SH-SY5Y (cell line): ENCODE data around the gene FBXL16.

Experiments used
- GATA2 ChIP-seq: IDR thresholded peaks from 2 replicates; pipeline ENCODE4 v1.6.1; 2011; ENCODE audit warnings: mild to moderate bottlenecking, low read depth, low read length
- GATA3 ChIP-seq: IDR thresholded peaks from 2 replicates; pipeline ENCODE4 v1.6.1; 2011; ENCODE audit warnings: low read depth, mild to moderate bottlenecking, low read length, moderate library complexity

Gene FBXL16, protein sequence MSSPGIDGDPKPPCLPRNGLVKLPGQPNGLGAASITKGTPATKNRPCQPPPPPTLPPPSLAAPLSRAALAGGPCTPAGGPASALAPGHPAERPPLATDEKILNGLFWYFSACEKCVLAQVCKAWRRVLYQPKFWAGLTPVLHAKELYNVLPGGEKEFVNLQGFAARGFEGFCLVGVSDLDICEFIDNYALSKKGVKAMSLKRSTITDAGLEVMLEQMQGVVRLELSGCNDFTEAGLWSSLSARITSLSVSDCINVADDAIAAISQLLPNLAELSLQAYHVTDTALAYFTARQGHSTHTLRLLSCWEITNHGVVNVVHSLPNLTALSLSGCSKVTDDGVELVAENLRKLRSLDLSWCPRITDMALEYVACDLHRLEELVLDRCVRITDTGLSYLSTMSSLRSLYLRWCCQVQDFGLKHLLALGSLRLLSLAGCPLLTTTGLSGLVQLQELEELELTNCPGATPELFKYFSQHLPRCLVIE

DNA sequence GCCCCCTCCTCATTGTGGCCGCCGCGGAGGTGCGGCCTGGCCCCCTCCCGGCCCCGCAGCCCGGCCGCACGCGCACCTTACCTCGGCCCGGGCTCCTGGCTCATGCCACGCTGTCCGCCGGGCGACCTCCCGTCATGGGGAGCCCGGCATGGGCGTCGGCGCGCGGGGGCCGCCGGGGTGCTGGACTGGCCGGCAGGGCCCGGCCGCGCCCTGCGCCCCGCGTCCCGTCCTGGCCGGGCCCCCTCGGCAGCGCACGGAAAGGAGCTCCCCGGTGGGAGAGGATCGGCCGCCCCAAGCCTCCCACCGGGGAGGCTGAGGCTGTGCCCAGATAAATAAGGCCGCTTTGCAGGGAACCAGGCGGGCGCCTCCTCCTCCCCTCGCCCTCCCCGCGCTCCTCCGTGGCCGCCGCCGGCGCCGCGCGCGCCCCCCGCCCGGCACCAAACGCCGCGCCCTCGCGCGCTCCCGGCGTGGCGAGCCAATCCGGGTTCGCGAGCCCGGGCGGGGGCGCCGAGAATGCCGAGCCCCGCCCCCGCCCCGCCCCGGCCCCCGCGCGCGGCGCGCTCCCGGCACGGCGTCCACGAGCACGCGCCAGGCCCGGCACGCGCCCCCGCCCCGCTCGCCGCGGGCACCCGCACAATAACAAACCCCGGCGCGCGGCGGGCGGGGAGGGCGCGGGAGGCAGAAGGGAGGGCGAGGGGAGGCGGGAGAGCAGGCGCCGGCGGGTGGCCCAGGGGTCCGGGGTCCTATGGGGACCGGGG lies at the start of gene FBXL16:
Gene FBXL16, minus strand, starts transcription at position 371 of the 758 bp plus-strand sequence. CDS start 8,396 bp downstream, outside the sequence.
- TF ChIP-seq GATA3: no peak
- no peak for TF ChIP-seq GATA2

DNA sequence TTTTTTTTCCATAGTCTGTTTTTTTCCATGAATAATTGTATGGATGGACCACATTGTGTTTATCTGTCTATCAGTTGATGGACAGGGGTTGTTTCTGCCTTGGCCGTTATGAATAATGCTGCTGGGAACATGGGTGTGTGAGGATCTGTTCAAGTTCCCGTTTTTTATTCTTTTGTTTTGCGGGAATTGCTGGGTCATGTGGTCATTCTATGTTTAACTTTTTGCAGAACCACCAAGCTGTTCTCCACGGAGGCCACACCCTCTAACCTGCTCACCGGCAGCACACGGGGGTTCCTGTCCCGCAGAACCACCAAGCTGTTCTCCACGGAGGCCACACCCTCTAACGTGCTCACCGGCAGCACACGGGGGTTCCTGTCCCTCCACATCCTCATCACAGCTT lies 49.1 kb upstream of the FBXL16 start:
- TF ChIP-seq GATA3 (no peak), GATA2 (no peak)

DNA sequence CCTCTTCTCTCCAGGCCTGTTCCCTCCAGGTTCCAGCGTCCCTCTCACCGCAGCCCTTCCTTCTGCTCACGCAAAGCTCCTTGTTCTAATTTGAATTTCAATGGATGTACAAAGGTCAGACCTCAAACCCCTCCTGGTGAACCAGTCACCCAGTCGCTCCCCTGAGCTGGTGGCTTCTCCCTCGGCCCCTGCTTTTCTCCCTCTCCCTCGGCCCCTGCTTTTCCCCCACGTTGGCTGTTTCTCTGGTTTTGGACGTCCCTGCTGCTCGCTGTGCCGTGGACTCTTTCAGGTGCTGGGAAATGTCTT lies 46.4 kb upstream of the FBXL16 start:
- TF ChIP-seq GATA2 (no peak), GATA3 (no peak)

DNA sequence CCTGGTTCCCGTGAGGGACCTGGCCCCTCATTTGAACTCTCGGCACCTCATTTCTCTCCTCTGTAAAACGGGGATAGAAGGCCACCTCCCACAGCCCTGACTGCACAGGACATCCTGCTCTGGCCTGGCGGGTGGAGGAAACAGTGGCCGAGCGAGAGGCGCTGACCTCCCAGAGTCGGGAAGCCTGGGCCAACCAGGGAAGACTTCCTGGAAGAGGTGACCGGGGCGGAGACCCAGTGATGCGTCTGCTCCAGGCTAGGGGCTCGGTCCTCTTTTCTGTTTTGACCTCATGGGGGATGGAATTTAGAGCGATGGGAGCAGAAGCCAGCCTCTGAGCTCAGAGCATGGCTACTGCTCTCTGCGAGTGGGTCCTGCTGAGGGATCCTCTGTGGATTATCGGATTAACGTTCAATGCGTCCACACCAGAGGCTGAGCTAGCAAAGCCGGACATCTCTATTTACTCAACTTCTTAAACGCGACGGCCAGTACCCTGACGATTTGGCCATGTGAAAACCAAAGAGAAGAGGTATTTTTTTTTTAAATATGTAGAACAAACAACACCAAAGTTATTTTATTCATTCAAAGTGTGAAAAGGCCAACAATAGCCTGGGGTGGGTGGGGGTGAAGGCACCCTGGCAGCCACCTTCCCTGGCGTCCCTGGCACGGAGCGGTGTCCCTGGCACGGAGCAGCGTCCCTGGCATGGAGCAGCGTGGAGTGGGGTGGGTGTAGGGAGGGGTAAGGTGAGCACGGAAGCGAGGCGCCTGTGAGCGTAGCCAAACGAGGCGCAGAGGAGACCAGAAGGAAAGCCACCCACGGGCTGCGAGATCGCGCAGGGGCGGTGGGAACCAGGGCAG lies 45.8 kb upstream of the FBXL16 start:
- TF ChIP-seq GATA2 (no peak), GATA3 (no peak)

GRCh38 chr16:750485-750884 lies 44.9 kb upstream of the FBXL16 start:
- TF ChIP-seq GATA3 (no peak), GATA2 (no peak)

GRCh38 chr16:749010-749409 lies 43.4 kb upstream of the FBXL16 start:
- TF ChIP-seq GATA3: no peak
- TF ChIP-seq GATA2: no peak

DNA sequence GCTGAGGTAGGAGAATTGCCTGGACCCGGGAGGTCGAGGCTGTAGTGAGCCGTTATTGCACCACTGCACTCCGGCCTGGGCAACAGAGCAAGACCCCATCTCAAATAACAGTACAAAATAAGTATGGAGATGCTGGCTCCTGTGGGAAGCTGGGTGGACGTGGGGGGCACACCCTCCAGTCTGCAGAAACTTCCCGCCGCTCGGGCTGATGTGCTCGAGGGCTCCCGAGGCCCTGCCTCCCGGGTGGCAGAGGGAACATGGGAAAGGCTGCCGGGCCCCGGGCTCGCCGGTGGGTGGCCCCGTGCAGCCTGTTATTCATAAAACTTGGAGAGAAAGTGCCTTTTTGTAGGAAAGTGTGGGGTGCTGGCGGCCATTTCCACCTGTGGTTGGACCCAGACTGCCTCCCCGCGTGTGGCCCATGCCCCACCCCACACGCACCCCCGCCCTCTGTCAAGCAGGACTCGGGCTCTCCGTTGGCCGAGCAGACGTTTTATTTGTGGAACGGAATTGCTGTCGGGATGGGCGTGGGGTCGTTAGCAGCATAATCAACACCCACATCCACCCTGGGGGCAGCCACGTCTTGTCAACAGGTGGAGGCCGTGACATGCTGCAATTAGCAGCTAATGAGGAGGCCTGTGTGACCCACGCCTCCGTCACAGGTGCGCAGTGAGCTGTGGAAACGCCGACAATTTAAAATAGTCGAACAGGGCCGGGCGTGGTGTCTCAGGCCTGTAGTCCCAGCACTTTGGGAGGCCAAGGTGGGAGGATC lies 42.6 kb upstream of the FBXL16 start:
- no peak for TF ChIP-seq GATA3
- TF ChIP-seq GATA2: no peak

- TF ChIP-seq GATA3: no peak
- no peak for TF ChIP-seq GATA2
These were observed 41.0 kb upstream of the FBXL16 start for GRCh38 chr16:746637-747036.

GRCh38 chr16:745739-746138 lies 40.1 kb upstream of the FBXL16 start:
- TF ChIP-seq GATA2 (no peak), GATA3 (no peak)

DNA sequence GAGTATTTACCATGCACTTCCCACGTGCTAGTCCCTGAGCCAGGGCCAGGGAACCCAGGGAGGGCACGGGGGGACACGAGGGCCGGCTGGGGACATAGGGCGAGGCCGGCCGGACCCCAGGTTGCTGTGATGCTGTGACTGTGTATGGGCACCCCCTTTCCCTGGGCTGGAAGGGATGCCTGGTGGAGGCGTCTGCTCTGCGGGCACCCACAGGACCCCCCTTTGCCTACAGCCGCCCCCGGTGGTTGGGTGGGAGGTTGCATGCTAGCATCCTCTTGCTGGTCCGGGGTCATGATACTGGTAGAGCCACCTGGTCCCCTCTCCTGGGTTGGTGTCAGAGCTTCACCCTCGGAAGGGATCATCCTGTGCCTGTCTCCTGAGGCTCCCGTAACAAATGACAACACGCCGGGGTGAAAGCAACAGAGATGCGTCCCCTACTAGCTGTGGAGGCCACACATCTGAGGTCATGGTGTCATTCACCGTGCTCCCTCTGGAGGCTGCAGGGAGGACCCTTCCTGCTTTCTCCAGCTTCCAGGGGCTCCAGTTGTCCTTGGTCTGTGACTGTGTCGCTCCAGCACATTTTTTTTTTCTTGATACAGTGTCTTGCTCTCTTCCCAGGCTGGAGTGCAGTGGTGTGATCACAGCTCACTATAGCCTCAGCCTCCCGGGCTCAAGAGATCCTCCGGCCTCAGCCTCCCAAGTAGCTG lies 38.3 kb upstream of the FBXL16 start:
- TF ChIP-seq GATA2 (no peak), GATA3 (no peak)

DNA sequence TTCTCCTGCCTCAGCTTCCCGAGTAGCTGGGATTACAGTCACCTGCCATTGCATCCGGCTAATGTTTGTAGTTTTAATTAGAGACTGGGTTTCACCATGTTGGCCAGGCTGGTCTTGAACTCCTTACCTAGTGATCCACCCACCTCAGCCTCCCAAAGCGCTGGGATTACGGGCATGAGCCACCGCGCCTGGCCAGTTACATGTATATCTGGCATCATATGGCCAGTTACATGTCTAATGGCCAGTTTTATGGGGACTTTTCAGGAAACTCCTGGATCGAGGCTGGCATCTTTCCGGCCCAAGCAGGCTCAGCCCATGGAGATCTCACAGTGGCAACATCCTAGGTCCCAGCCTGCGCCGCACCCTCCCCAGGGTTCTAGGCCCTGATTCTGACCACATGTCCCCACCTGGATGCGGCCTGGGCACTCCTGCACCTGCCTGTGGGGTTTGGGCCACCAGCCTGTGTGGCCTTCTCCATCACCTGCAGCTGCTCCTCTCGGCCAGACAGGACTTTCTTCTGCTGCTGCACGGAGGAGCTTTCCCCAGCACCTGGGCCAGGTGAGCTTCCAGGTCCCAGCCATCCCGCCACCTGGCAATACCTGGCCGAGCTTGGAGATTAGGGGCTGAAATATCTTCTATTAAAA lies 36.5 kb upstream of the FBXL16 start:
- TF ChIP-seq GATA3 (no peak), GATA2 (no peak)

DNA sequence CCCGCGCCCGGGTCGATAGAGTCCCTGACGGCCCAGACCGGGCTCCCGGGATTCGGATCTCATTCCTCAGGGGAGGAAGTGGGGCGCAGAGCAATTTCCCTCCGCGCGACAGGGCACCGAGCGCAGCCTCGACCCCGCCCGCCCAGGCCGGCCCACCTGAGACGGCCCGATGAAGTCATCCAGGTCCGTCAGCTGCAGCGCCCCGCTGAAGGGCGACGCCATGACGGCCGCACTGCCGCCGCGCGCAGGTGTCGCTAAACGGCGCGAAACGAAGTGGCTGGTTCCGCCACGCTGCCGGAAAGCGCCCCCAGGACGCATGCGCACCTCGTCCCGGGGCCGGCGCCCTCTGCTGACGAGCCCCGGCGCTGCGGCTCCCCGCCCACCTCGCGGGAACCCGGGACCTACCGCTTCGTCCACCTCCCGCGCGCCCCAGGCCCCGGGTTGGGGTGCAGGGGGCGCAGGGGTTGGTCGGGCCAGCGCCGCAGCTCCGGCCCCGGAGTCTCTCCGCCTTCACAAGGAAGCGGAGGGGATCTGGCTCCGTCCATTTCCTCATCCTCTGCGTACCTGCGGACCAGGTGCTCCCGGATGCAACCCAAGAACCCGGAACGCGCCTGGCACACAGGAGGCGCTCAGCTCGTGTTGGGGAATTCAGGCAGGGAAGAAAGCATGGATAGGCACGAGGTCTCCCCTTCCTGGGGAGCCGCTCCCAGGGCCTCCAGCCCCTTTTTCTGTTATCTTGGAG lies 35.3 kb upstream of the FBXL16 start, which contains the start of gene CIAO3:
Gene CIAO3, minus strand, starts transcription at position 234 of the 742 bp plus-strand sequence. Its CDS starts 12 bp downstream, at position 222.
- TF ChIP-seq GATA3: no peak
- TF ChIP-seq GATA2: no peak
